HEK293 (cell line): ENCODE results near the gene LRRC47.

Experiments
- CTCF ChIA-PET: fragments of 350-600 bp; formaldehyde crosslinking; extraction: SDS; loops from one replicate; lab custom pipeline; 2021; ENCODE audit warnings: antibody characterized with exemption; lab: Yijun Ruan, JAX
- POLR2A ChIA-PET: fragments of 300-600 bp; formaldehyde crosslinking; extraction: SDS; loops from one replicate; lab custom pipeline; 2020; ENCODE audit warnings: antibody characterized with exemption, inconsistent platforms; lab: Yijun Ruan, JAX
- H3K27ac ChIP-seq: fragments of 200-500 bp; sonication (Bioruptor generic); 2 replicates; pipeline ENCODE4 v1.5.1; 2014; ENCODE audit warnings: low read depth, low read length, control low read depth, inconsistent platforms; ENCODE audit errors: extremely low read depth
- H3K36me3 ChIP-seq, 2 experiments: fragments of 200-500 bp in 1 of 2; sonication (Bioruptor generic) in 1 of 2; 1 replicate in 1 of 2; 2 replicates in 1 of 2; pipeline ENCODE4 v1.5.1; 2014 to 2017; ENCODE audit warnings: inconsistent platforms in 2 of 2, low read length in 2 of 2; ENCODE audit not compliant: control insufficient read depth in 2 of 2, insufficient read depth in 1 of 2
- H3K4me1 ChIP-seq: fragments of 200-500 bp; sonication (Bioruptor generic); 2 replicates; pipeline ENCODE4 v1.5.1; 2014; ENCODE audit warnings: mild to moderate bottlenecking, low read length, inconsistent platforms; ENCODE audit not compliant: control insufficient read depth, insufficient read depth
- H3K4me3 ChIP-seq: 2 replicates; pipeline ENCODE4 v1.5.1; 2011; ENCODE audit warnings: low read depth, mild to moderate bottlenecking, control low read depth, low read length, moderate library complexity
- H3K9me3 ChIP-seq: fragments of 200-500 bp; sonication (Bioruptor generic); 2 replicates; pipeline ENCODE4 v1.5.1; 2014; ENCODE audit warnings: low read depth, low read length, inconsistent platforms; ENCODE audit not compliant: control insufficient read depth, insufficient read depth
- KLF9 ChIP-seq: fragments of 450-650 bp; formaldehyde crosslinking; IDR thresholded peaks from 2 replicates; pipeline ENCODE4 v1.5.1; 2016; ENCODE audit warnings: missing biosample characterization, missing genetic modification characterization, low read depth
- MYNN ChIP-seq: fragments of 450-650 bp; formaldehyde crosslinking; IDR thresholded peaks from 2 replicates; pipeline ENCODE4 v1.5.1; 2016; ENCODE audit warnings: missing biosample characterization, missing genetic modification characterization, borderline replicate concordance
- WT1 ChIP-seq: fragments of 450-650 bp; formaldehyde crosslinking; IDR thresholded peaks from 2 replicates; pipeline ENCODE4 v1.5.1; 2016; ENCODE audit warnings: missing biosample characterization, missing genetic modification characterization
- ZEB2 ChIP-seq: fragments of 450-650 bp; formaldehyde crosslinking; IDR thresholded peaks from 2 replicates; pipeline ENCODE4 v1.5.1; 2016; ENCODE audit warnings: missing biosample characterization, missing genetic modification characterization
- ZFP41 ChIP-seq: fragments of 450-650 bp; formaldehyde crosslinking; IDR thresholded peaks from 2 replicates; pipeline ENCODE4 v1.5.1; 2016; ENCODE audit warnings: missing biosample characterization, missing genetic modification characterization, borderline replicate concordance
- ZNF114 ChIP-seq: fragments of 450-650 bp; formaldehyde crosslinking; IDR thresholded peaks from 2 replicates; pipeline ENCODE4 v1.5.0; 2017; ENCODE audit warnings: missing biosample characterization, missing genetic modification characterization
- ZNF155 ChIP-seq: fragments of 450-650 bp; formaldehyde crosslinking; IDR thresholded peaks from 2 replicates; pipeline ENCODE4 v1.5.1; 2016; ENCODE audit warnings: missing biosample characterization, missing genetic modification characterization
- ZNF529 ChIP-seq: fragments of 450-650 bp; formaldehyde crosslinking; IDR thresholded peaks from 2 replicates; pipeline ENCODE4 v1.5.1; 2017; ENCODE audit warnings: missing genetic modification characterization, missing biosample characterization; ENCODE audit not compliant: insufficient replicate concordance
- ZNF530 ChIP-seq: fragments of 450-650 bp; formaldehyde crosslinking; IDR thresholded peaks from 2 replicates; pipeline ENCODE4 v1.5.1; 2016; ENCODE audit warnings: low read depth, missing biosample characterization, missing genetic modification characterization
- ZNF560 ChIP-seq: fragments of 450-650 bp; formaldehyde crosslinking; IDR thresholded peaks from 2 replicates; pipeline ENCODE4 v1.5.1; 2017; ENCODE audit warnings: missing biosample characterization, missing genetic modification characterization, borderline replicate concordance
- ZNF571 ChIP-seq: fragments of 450-650 bp; formaldehyde crosslinking; IDR thresholded peaks from 2 replicates; pipeline ENCODE4 v1.5.0; 2017; ENCODE audit warnings: missing biosample characterization, missing genetic modification characterization
- ZNF585B ChIP-seq: fragments of 450-650 bp; formaldehyde crosslinking; IDR thresholded peaks from 2 replicates; pipeline ENCODE4 v1.5.1; 2016; ENCODE audit warnings: missing biosample characterization, missing genetic modification characterization
- ZNF596 ChIP-seq: fragments of 450-650 bp; IDR thresholded peaks from 2 replicates; pipeline ENCODE4 v1.5.0; 2018; ENCODE audit warnings: missing biosample characterization, mild to moderate bottlenecking, missing genetic modification characterization, moderate library complexity
- ZNF658 ChIP-seq: fragments of 450-650 bp; formaldehyde crosslinking; IDR thresholded peaks from 2 replicates; pipeline ENCODE4; 2016; ENCODE audit warnings: missing biosample characterization, missing genetic modification characterization
- ZNF664 ChIP-seq: fragments of 450-650 bp; formaldehyde crosslinking; IDR thresholded peaks from 2 replicates; pipeline ENCODE4 v1.5.1; 2016; ENCODE audit warnings: missing biosample characterization, missing genetic modification characterization
- ZNF670 ChIP-seq: fragments of 450-650 bp; formaldehyde crosslinking; IDR thresholded peaks from 2 replicates; pipeline ENCODE4 v1.5.1; 2016; ENCODE audit warnings: missing biosample characterization, missing genetic modification characterization, low read depth
- ZNF677 ChIP-seq: fragments of 450-650 bp; IDR thresholded peaks from 2 replicates; pipeline ENCODE4 v1.5.0; 2018; ENCODE audit warnings: missing biosample characterization, mild to moderate bottlenecking, missing genetic modification characterization, moderate library complexity
- ZNF701 ChIP-seq: fragments of 450-650 bp; formaldehyde crosslinking; IDR thresholded peaks from 2 replicates; pipeline ENCODE4 v1.5.1; 2016; ENCODE audit warnings: missing biosample characterization, missing genetic modification characterization
- ZNF704 ChIP-seq: fragments of 450-650 bp; formaldehyde crosslinking; IDR thresholded peaks from 2 replicates; pipeline ENCODE4 v1.5.1; 2016; ENCODE audit warnings: missing biosample characterization, missing genetic modification characterization
- ZSCAN16 ChIP-seq: fragments of 450-650 bp; formaldehyde crosslinking; IDR thresholded peaks from 2 replicates; pipeline ENCODE4 v1.5.1; 2016; ENCODE audit warnings: missing biosample characterization, missing genetic modification characterization
- TF ChIP-seq, protein P1 (sequence below): fragments of 450-650 bp; IDR thresholded peaks from 2 replicates; pipeline ENCODE4 v1.5.1; 2018; ENCODE audit warnings: missing biosample characterization, mild to moderate bottlenecking, missing genetic modification characterization
- TF ChIP-seq, protein P2 (sequence below): fragments of 450-650 bp; formaldehyde crosslinking; IDR thresholded peaks from 2 replicates; pipeline ENCODE4 v1.5.0; 2017; ENCODE audit warnings: missing biosample characterization, missing genetic modification characterization, borderline replicate concordance
- TF ChIP-seq, protein P3 (sequence below): fragments of 450-650 bp; formaldehyde crosslinking; IDR thresholded peaks from 2 replicates; pipeline ENCODE4 v1.5.1; 2016; ENCODE audit warnings: missing biosample characterization, missing genetic modification characterization
- TF ChIP-seq, protein P4 (sequence below): fragments of 450-650 bp; formaldehyde crosslinking; IDR thresholded peaks from 2 replicates; pipeline ENCODE4 v1.5.1; 2017; ENCODE audit warnings: missing biosample characterization, missing genetic modification characterization
- TF ChIP-seq, protein P5 (sequence below): fragments of 450-650 bp; formaldehyde crosslinking; IDR thresholded peaks from 2 replicates; pipeline ENCODE4 v1.5.1; 2016; ENCODE audit warnings: missing biosample characterization, missing genetic modification characterization

Gene LRRC47

DNA sequence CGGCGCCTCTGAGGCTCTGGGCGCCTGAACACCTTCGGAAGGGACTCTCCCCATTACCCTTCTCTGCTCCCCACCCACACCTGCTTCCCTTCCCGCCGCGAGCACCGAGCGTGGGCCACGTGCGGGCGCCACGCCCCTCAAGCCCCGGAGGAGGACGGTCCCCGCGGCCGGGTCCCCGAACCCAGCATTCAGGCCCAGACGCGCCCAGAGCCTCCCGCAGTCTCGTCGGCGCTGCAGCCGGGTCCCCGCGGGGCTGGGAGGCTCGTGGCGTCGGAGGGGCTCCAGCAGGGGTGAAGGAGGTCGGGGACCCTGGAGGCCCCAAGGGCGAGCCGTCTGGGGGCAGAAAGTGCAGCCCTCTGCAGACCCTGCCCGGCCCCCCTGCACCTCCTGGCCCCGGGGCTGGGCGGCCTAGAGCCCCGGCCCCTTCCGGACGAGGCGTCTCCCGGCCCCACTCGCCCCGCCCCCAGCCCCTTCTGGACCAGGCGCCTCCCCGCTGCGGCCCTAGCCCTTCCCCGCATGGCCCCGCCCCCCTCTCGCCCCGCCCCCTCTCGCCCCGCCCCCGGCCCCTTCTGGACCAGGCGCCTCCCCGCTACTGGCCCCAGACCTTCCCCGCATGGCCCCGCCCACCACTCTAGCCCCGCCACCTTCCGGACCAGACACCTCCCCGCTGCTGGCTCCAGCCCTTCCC, 24.1 kb downstream of the LRRC47 start:
- H3K4me3 ChIP-seq: peak overlapping the region; percentile 49
- H3K36me3 ChIP-seq: no peaks in the 10 kb centered on the region
- H3K27ac ChIP-seq: peak overlapping the region; percentile 37; the same call in 1 of the 2 replicates
- H3K4me1 ChIP-seq: no peaks in the 10 kb centered on the region
- H3K9me3 ChIP-seq: no peaks in the 10 kb centered on the region
- CTCF ChIA-PET: interaction anchor here (0.6 kb wide), 1 partner anchor 10 kb away, joined by 5 read pairs; no protein-coding TSS in a partner anchor
- POLR2A ChIA-PET: no interaction called here
- TF ChIP-seq MYNN (tag by site-specific recombination): no peak
- TF ChIP-seq ZNF585B (tag by site-specific recombination): no peak
- no peak for TF ChIP-seq ZNF529 (tag by site-specific recombination)
- TF ChIP-seq ZNF701 (tag by site-specific recombination): no peak
- TF ChIP-seq ZNF560 (tag by site-specific recombination): no peak
- TF ChIP-seq ZFP41 (tag by site-specific recombination): no peak
- TF ChIP-seq, protein P1, sequence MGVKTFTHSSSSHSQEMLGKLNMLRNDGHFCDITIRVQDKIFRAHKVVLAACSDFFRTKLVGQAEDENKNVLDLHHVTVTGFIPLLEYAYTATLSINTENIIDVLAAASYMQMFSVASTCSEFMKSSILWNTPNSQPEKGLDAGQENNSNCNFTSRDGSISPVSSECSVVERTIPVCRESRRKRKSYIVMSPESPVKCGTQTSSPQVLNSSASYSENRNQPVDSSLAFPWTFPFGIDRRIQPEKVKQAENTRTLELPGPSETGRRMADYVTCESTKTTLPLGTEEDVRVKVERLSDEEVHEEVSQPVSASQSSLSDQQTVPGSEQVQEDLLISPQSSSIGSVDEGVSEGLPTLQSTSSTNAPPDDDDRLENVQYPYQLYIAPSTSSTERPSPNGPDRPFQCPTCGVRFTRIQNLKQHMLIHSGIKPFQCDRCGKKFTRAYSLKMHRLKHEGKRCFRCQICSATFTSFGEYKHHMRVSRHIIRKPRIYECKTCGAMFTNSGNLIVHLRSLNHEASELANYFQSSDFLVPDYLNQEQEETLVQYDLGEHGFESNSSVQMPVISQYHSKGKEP (tag by site-specific recombination): no peak
- peak; percentile 82 for TF ChIP-seq KLF9 (tag by site-specific recombination)
- TF ChIP-seq WT1 (tag by site-specific recombination): no peak
- TF ChIP-seq, protein P2, sequence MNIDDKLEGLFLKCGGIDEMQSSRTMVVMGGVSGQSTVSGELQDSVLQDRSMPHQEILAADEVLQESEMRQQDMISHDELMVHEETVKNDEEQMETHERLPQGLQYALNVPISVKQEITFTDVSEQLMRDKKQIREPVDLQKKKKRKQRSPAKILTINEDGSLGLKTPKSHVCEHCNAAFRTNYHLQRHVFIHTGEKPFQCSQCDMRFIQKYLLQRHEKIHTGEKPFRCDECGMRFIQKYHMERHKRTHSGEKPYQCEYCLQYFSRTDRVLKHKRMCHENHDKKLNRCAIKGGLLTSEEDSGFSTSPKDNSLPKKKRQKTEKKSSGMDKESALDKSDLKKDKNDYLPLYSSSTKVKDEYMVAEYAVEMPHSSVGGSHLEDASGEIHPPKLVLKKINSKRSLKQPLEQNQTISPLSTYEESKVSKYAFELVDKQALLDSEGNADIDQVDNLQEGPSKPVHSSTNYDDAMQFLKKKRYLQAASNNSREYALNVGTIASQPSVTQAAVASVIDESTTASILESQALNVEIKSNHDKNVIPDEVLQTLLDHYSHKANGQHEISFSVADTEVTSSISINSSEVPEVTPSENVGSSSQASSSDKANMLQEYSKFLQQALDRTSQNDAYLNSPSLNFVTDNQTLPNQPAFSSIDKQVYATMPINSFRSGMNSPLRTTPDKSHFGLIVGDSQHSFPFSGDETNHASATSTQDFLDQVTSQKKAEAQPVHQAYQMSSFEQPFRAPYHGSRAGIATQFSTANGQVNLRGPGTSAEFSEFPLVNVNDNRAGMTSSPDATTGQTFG (tag by site-specific recombination): no peak
- TF ChIP-seq ZNF664 (tag by site-specific recombination): no peak
- no peak for TF ChIP-seq ZNF155 (tag by site-specific recombination)
- TF ChIP-seq, protein P3, sequence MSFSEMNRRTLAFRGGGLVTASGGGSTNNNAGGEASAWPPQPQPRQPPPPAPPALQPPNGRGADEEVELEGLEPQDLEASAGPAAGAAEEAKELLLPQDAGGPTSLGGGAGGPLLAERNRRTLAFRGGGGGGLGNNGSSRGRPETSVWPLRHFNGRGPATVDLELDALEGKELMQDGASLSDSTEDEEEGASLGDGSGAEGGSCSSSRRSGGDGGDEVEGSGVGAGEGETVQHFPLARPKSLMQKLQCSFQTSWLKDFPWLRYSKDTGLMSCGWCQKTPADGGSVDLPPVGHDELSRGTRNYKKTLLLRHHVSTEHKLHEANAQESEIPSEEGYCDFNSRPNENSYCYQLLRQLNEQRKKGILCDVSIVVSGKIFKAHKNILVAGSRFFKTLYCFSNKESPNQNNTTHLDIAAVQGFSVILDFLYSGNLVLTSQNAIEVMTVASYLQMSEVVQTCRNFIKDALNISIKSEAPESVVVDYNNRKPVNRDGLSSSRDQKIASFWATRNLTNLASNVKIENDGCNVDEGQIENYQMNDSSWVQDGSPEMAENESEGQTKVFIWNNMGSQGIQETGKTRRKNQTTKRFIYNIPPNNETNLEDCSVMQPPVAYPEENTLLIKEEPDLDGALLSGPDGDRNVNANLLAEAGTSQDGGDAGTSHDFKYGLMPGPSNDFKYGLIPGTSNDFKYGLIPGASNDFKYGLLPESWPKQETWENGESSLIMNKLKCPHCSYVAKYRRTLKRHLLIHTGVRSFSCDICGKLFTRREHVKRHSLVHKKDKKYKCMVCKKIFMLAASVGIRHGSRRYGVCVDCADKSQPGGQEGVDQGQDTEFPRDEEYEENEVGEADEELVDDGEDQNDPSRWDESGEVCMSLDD (tag by site-specific recombination): peak; percentile 50; the same call in 1 of the 2 replicates
- no peak for TF ChIP-seq ZNF530 (tag by site-specific recombination)
- no peak for TF ChIP-seq ZNF677
- no peak for TF ChIP-seq ZNF596
- no peak for TF ChIP-seq ZNF114 (tag by site-specific recombination)
- TF ChIP-seq, protein P4, sequence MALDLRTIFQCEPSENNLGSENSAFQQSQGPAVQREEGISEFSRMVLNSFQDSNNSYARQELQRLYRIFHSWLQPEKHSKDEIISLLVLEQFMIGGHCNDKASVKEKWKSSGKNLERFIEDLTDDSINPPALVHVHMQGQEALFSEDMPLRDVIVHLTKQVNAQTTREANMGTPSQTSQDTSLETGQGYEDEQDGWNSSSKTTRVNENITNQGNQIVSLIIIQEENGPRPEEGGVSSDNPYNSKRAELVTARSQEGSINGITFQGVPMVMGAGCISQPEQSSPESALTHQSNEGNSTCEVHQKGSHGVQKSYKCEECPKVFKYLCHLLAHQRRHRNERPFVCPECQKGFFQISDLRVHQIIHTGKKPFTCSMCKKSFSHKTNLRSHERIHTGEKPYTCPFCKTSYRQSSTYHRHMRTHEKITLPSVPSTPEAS (tag by site-specific recombination): no peak
- TF ChIP-seq ZNF571 (tag by site-specific recombination): no peak
- no peak for TF ChIP-seq ZNF670 (tag by site-specific recombination)
- TF ChIP-seq, protein P5, sequence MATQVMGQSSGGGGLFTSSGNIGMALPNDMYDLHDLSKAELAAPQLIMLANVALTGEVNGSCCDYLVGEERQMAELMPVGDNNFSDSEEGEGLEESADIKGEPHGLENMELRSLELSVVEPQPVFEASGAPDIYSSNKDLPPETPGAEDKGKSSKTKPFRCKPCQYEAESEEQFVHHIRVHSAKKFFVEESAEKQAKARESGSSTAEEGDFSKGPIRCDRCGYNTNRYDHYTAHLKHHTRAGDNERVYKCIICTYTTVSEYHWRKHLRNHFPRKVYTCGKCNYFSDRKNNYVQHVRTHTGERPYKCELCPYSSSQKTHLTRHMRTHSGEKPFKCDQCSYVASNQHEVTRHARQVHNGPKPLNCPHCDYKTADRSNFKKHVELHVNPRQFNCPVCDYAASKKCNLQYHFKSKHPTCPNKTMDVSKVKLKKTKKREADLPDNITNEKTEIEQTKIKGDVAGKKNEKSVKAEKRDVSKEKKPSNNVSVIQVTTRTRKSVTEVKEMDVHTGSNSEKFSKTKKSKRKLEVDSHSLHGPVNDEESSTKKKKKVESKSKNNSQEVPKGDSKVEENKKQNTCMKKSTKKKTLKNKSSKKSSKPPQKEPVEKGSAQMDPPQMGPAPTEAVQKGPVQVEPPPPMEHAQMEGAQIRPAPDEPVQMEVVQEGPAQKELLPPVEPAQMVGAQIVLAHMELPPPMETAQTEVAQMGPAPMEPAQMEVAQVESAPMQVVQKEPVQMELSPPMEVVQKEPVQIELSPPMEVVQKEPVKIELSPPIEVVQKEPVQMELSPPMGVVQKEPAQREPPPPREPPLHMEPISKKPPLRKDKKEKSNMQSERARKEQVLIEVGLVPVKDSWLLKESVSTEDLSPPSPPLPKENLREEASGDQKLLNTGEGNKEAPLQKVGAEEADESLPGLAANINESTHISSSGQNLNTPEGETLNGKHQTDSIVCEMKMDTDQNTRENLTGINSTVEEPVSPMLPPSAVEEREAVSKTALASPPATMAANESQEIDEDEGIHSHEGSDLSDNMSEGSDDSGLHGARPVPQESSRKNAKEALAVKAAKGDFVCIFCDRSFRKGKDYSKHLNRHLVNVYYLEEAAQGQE (tag by site-specific recombination): no peak
- TF ChIP-seq ZSCAN16 (tag by site-specific recombination): no peak
- no peak for TF ChIP-seq ZNF658 (tag by site-specific recombination)
- TF ChIP-seq ZEB2 (tag by site-specific recombination): no peak
- no peak for TF ChIP-seq ZNF704
